ENCODE data around the gene TNNT2.

Gene TNNT2

DNA sequence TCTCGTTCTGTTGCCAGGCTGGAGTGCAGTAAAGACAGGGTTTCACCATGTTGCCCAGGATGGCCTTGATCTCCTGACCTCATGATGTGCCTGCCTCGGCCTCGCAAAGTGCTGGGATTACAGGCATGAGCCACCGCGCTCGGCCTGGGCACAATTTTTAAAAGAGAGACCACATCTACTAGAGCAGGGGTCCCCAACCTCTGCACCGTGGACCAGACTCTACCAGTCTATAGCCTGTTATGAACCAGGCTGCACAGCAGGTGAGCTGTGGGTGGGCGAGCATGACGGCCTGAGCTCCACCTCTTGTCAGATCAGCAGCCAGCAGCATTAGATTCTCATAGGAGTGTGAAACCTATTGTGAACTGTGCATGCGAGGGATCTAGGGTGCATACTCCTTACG is 20.8 kb downstream of the TNNT2 start:
- Histone ChIP-seq H3K36me3 (ENCODE audit: control insufficient read depth, insufficient read depth, low read length) (no peaks in the 10 kb centered on the region), H3K27ac (ENCODE audit: low read depth, low read length) (no peak overlapping the region), H3K4me3 (ENCODE audit: low read depth, low read length) (no peak overlapping the region), H3K9me3 (ENCODE audit: control insufficient read depth, insufficient read depth, low read depth, low read length) (no peaks in the 10 kb centered on the region), H3K9ac (ENCODE audit: low read length) (no peak overlapping the region), H3K27me3 (ENCODE audit: control insufficient read depth, insufficient read depth, low read length) (no peaks in the 10 kb centered on the region; the same call in 1 of the 2 replicates), H3K4me1 (ENCODE audit: control insufficient read depth, insufficient read depth, low read length) (peaks cover 10% of the 10 kb centered on the region; the same call in 1 of the 2 replicates)

DNA sequence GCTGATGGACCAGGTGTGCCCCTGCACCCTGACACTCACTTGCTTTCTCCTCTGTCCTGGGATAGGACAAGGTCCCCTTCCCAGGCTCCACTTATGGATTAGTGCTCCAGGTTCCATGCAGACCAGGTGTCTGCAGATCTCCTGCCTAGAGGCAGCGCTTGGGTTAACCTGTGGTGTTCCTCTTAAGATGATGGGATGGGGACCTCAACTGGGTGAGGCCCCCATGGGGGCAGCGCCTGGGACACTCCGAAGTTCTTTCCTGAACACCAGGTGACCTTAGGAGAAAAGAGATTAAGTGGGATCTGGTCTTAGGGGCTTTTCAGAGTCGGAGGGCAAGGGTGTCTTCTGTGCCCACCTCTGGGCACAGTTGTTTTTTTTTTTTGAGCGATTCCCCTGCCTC is 21.2 kb downstream of the TNNT2 start:
- Histone ChIP-seq H3K4me3 (ENCODE audit: low read depth, low read length) (no peak overlapping the region), H3K9ac (ENCODE audit: low read length) (no peak overlapping the region), H3K9me3 (ENCODE audit: control insufficient read depth, insufficient read depth, low read depth, low read length) (no peaks in the 10 kb centered on the region), H3K4me1 (ENCODE audit: control insufficient read depth, insufficient read depth, low read length) (peaks cover 10% of the 10 kb centered on the region; the same call in 1 of the 2 replicates), H3K36me3 (ENCODE audit: control insufficient read depth, insufficient read depth, low read length) (no peaks in the 10 kb centered on the region), H3K27me3 (ENCODE audit: control insufficient read depth, insufficient read depth, low read length) (no peaks in the 10 kb centered on the region; the same call in 1 of the 2 replicates), H3K27ac (ENCODE audit: low read depth, low read length) (no peak overlapping the region)

DNA sequence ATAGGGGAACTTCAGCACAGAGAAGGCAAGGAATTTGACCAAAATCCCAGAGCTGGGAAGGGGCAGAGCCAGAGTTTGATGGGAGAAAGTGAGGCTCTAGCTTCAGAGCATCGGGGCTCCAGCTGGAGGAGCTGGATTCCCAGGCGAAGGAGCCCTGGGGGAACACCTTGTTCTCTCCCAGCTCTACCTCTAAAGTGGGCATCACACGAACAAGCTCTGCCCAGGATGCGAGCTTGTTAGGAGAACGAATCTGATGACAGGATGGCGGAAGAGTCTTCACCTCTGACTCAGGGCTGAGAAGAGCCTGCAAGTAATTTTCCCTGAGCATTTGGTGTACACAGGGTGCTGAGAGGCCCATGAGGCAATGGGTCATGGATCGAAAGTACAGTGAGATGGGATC is 22.0 kb downstream of the TNNT2 start:
- Histone ChIP-seq H3K27me3 (ENCODE audit: control insufficient read depth, insufficient read depth, low read length) (no peaks in the 10 kb centered on the region; the same call in 1 of the 2 replicates), H3K27ac (ENCODE audit: low read depth, low read length) (no peak overlapping the region), H3K4me1 (ENCODE audit: control insufficient read depth, insufficient read depth, low read length) (peaks cover 10% of the 10 kb centered on the region; the same call in 1 of the 2 replicates), H3K4me3 (ENCODE audit: low read depth, low read length) (no peak overlapping the region), H3K9me3 (ENCODE audit: control insufficient read depth, insufficient read depth, low read depth, low read length) (no peaks in the 10 kb centered on the region), H3K36me3 (ENCODE audit: control insufficient read depth, insufficient read depth, low read length) (no peaks in the 10 kb centered on the region), H3K9ac (ENCODE audit: low read length) (no peak overlapping the region)

DNA sequence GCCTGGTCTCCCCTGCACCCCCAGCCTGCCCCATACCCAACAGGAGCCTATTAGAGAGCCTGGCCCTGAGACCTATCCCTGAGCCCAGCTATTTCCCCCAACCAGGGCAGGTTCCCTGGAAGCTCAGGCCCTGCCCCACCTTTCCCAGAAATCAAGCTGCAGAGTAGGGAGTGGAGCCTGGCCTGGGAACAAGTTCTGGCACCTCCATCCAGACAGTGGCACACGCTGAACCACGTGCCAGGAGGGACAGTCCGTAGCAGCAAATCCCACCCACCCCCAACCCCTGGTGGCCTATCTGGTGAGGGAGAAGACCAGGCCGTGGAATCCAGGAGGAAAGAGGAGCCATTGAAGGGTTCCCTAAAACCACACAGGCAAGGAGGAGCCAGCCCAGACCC is 22.6 kb downstream of the TNNT2 start:
- no peaks in the 10 kb centered on the region for H3K9me3 ChIP-seq (ENCODE audit: control insufficient read depth, insufficient read depth, low read depth, low read length)
- H3K27me3 ChIP-seq (ENCODE audit: control insufficient read depth, insufficient read depth, low read length), result no peaks in the 10 kb centered on the region; the same call in 1 of the 2 replicates
- no peak overlapping the region for H3K4me3 ChIP-seq (ENCODE audit: low read depth, low read length)
- H3K4me1 ChIP-seq (ENCODE audit: control insufficient read depth, insufficient read depth, low read length), result peaks cover 10% of the 10 kb centered on the region; the same call in 1 of the 2 replicates
- H3K9ac ChIP-seq (ENCODE audit: low read length), result no peak overlapping the region
- no peak overlapping the region for H3K27ac ChIP-seq (ENCODE audit: low read depth, low read length)
- H3K36me3 ChIP-seq (ENCODE audit: control insufficient read depth, insufficient read depth, low read length), result no peaks in the 10 kb centered on the region

DNA sequence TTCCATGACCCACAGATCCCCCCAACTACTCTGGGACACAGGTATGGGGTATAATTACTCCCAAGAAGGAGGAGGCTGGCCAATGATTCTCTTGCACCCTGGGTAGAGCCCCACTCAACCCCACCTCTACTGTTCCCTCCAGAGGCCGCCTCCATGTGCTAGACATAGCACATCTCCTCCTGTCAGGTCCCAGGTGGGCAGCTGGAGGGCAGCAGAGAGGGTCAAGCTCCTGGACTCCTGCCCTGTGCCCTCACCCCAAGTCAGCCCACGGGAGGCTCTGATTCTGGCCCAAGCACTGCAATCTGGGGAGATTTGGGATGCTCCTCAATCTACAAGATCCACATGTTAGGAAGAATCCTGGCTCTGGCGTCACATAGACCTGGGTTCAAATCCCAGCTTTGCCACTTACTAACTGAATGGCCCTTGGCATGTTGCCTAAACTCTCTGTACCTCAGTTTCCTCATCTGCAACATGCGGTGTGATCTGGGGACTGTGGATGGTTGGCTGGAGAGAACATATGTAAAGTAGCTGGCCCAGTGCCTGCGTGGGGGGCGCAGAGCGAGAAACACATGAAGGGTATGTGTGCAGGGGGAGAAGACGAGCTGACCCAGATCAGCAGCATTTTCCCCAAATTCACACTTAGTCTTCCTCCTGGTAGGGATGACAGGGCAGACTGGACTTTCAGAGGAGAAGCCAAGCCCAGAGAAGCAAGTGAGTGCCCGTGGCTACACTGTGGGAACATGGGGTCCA is 23.2 kb downstream of the TNNT2 start:
- H3K27me3 ChIP-seq (ENCODE audit: control insufficient read depth, insufficient read depth, low read length), result no peaks in the 10 kb centered on the region; the same call in 1 of the 2 replicates
- no peak overlapping the region for H3K4me3 ChIP-seq (ENCODE audit: low read depth, low read length)
- no peaks in the 10 kb centered on the region for H3K9me3 ChIP-seq (ENCODE audit: control insufficient read depth, insufficient read depth, low read depth, low read length)
- H3K36me3 ChIP-seq (ENCODE audit: control insufficient read depth, insufficient read depth, low read length), result no peaks in the 10 kb centered on the region
- H3K9ac ChIP-seq (ENCODE audit: low read length), result no peak overlapping the region
- H3K27ac ChIP-seq (ENCODE audit: low read depth, low read length), result no peak overlapping the region
- H3K4me1 ChIP-seq (ENCODE audit: control insufficient read depth, insufficient read depth, low read length), result peaks cover 10% of the 10 kb centered on the region; the same call in 1 of the 2 replicates

DNA sequence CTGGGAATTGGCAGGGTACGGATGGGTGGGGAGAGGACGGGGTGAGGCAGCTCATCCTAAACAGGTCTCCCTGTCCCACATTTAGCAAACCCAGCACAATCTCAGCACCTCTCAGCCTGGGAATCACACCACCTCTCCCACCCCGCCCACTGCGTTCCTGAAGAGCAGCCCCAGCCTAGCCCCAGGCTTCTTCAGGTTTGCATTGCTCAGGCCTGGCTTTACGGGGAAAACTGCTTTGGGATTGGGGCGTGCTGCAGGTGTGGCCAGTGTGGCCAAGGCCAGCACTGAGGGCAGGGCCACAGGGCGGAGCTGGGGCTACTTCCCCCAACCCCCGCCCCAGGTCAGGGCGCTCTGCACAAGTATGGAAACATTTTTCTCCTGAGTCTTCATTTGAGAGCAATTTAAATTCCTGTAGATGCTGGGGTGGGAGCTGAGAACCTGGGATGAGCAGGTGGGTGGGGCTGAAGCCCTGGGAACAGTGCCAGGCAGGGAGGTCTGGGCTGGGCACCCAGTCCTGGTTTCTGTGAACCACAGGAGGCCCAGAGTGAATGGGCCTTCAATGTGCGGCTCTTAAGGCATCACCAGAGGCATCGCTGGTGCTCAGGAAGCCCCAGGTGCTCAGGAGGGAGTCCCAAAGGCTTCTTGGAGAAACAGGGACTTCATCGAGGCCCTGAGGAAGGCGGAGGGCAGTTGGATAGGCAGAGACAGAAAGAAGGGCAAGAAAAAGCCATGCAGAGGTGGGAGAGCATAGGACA is 24.1 kb downstream of the TNNT2 start:
- H3K36me3 ChIP-seq (ENCODE audit: control insufficient read depth, insufficient read depth, low read length), result no peaks in the 10 kb centered on the region
- H3K27ac ChIP-seq (ENCODE audit: low read depth, low read length), result no peak overlapping the region
- peaks cover 11% of the 10 kb centered on the region; the same call in 1 of the 2 replicates for H3K4me1 ChIP-seq (ENCODE audit: control insufficient read depth, insufficient read depth, low read length)
- no peak overlapping the region for H3K4me3 ChIP-seq (ENCODE audit: low read depth, low read length)
- no peaks in the 10 kb centered on the region for H3K9me3 ChIP-seq (ENCODE audit: control insufficient read depth, insufficient read depth, low read depth, low read length)
- no peaks in the 10 kb centered on the region; the same call in 1 of the 2 replicates for H3K27me3 ChIP-seq (ENCODE audit: control insufficient read depth, insufficient read depth, low read length)
- H3K9ac ChIP-seq (ENCODE audit: low read length), result no peak overlapping the region

DNA sequence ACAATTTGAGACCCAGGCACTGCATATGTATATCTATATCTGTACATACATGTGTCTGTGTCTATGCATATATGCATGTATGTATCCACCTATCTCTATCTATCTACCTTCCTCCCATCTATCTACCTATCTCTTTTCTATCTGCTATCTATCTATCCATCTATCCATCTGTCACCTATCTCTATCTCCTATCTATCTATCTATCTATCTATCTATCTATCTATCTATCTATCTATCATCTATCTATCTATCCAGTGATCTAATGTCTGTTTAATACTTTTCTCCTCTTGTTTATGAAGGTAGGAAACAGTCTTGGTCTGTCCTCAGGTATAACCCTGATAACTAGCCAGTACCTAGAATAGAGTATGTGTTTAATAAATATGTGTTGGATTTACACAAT is 25.9 kb downstream of the TNNT2 start:
- H3K9me3 ChIP-seq (ENCODE audit: control insufficient read depth, insufficient read depth, low read depth, low read length), result no peaks in the 10 kb centered on the region
- no peak overlapping the region for H3K4me3 ChIP-seq (ENCODE audit: low read depth, low read length)
- H3K4me1 ChIP-seq (ENCODE audit: control insufficient read depth, insufficient read depth, low read length), result peaks cover 27% of the 10 kb centered on the region
- H3K9ac ChIP-seq (ENCODE audit: low read length), result no peak overlapping the region
- H3K27ac ChIP-seq (ENCODE audit: low read depth, low read length), result no peak overlapping the region
- H3K36me3 ChIP-seq (ENCODE audit: control insufficient read depth, insufficient read depth, low read length), result no peaks in the 10 kb centered on the region
- no peaks in the 10 kb centered on the region for H3K27me3 ChIP-seq (ENCODE audit: control insufficient read depth, insufficient read depth, low read length)

DNA sequence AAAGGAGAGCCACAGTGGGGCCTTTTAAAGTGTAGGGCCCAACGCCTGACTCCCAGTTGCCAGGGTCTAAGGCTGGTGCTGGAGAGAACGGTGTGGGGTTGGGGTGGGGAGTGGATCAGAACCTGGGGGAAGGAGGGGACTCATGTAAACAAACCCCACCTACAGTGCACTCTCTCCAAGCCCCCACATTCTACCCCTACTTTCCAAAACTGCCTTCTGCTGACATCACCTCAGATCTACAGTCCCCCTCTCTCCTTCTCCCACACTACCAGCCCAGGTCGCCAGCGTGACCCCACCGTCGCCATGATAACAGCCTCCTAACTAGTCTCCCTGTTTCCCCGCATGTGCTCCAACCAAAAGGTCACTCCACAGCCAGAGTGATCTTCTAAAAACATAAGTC is 26.6 kb downstream of the TNNT2 start:
- no peaks in the 10 kb centered on the region for H3K9me3 ChIP-seq (ENCODE audit: control insufficient read depth, insufficient read depth, low read depth, low read length)
- H3K27ac ChIP-seq (ENCODE audit: low read depth, low read length), result no peak overlapping the region
- H3K4me1 ChIP-seq (ENCODE audit: control insufficient read depth, insufficient read depth, low read length), result peaks cover 30% of the 10 kb centered on the region
- no peaks in the 10 kb centered on the region for H3K36me3 ChIP-seq (ENCODE audit: control insufficient read depth, insufficient read depth, low read length)
- H3K27me3 ChIP-seq (ENCODE audit: control insufficient read depth, insufficient read depth, low read length), result no peaks in the 10 kb centered on the region
- H3K9ac ChIP-seq (ENCODE audit: low read length), result no peak overlapping the region
- H3K4me3 ChIP-seq (ENCODE audit: low read depth, low read length), result no peak overlapping the region

DNA sequence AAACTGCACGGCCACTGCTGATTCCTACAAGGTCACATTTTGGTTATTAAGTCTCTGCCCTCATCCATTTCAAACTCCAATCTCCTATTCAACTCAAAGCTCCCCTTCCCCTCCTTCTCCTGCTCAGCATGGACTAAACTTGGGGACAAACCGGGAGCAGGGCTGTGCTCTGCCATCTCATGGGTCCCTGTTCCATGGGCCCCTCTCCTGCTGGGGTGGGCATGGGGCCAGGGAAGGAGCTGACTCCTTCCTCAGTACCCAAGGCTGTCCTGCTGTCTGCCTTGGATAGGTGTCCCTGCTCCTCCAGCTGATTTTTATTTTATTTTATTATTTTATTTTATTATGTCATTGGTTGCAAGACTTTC is 27.1 kb downstream of the TNNT2 start:
- Histone ChIP-seq H3K9me3 (ENCODE audit: control insufficient read depth, insufficient read depth, low read depth, low read length) (no peaks in the 10 kb centered on the region), H3K27ac (ENCODE audit: low read depth, low read length) (no peak overlapping the region), H3K4me3 (ENCODE audit: low read depth, low read length) (no peak overlapping the region), H3K4me1 (ENCODE audit: control insufficient read depth, insufficient read depth, low read length) (peaks cover 30% of the 10 kb centered on the region), H3K27me3 (ENCODE audit: control insufficient read depth, insufficient read depth, low read length) (no peaks in the 10 kb centered on the region), H3K36me3 (ENCODE audit: control insufficient read depth, insufficient read depth, low read length) (no peaks in the 10 kb centered on the region), H3K9ac (ENCODE audit: low read length) (no peak overlapping the region)

DNA sequence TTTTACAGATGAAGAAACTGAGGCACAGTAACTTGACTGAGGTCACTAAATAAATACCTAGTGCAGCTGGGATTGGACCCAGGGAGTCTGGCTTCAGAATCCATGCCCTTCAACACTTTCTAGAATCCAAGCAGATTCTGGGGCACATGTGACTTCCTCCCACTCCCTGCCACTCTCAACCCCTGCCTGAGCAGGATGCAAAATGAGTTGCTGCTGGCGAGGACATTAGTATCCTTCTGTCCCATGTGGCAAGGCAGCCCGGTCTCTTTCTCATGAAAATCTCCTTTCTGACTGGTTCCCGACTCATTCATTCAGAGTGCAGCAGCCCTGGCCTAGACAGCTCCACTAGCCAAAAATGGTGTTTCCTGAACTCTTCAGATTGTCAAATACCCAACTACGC is 28.4 kb downstream of the TNNT2 start:
- H3K4me1 ChIP-seq (ENCODE audit: control insufficient read depth, insufficient read depth, low read length), result peaks cover 36% of the 10 kb centered on the region
- no peak overlapping the region for H3K27ac ChIP-seq (ENCODE audit: low read depth, low read length)
- no peaks in the 10 kb centered on the region for H3K9me3 ChIP-seq (ENCODE audit: control insufficient read depth, insufficient read depth, low read depth, low read length)
- no peaks in the 10 kb centered on the region for H3K36me3 ChIP-seq (ENCODE audit: control insufficient read depth, insufficient read depth, low read length)
- H3K4me3 ChIP-seq (ENCODE audit: low read depth, low read length), result no peak overlapping the region
- no peaks in the 10 kb centered on the region for H3K27me3 ChIP-seq (ENCODE audit: control insufficient read depth, insufficient read depth, low read length)
- no peak overlapping the region for H3K9ac ChIP-seq (ENCODE audit: low read length)

DNA sequence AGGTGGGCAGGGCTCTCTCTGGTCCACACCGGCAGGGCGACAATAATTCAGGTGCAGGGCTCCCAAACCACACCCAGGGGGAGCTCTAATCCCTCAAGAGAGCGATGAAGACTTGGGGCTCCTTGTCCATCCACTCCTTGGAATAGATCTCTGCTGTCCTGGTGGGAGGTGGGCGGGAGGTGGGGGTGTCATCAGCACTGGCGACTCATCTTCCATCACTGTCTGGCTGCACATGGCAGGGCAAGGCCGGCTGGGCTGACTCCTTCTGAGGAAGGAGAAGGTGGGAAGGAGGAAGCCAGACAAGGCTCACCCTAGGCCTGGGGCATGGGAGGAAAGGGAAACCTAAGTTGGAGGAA is 29.3 kb downstream of the TNNT2 start:
- Histone ChIP-seq H3K4me1 (ENCODE audit: control insufficient read depth, insufficient read depth, low read length) (peaks cover 30% of the 10 kb centered on the region), H3K27ac (ENCODE audit: low read depth, low read length) (no peak overlapping the region), H3K9ac (ENCODE audit: low read length) (no peak overlapping the region), H3K36me3 (ENCODE audit: control insufficient read depth, insufficient read depth, low read length) (no peaks in the 10 kb centered on the region), H3K27me3 (ENCODE audit: control insufficient read depth, insufficient read depth, low read length) (no peaks in the 10 kb centered on the region), H3K9me3 (ENCODE audit: control insufficient read depth, insufficient read depth, low read depth, low read length) (no peaks in the 10 kb centered on the region), H3K4me3 (ENCODE audit: low read depth, low read length) (no peak overlapping the region)
